ENCODE measurements around the gene TM4SF20.

The TM4SF20 gene

GRCh38 chr2:227337442-227337841 is 41.7 kb downstream of the TM4SF20 start:
- Histone ChIP-seq H3K4me2 (ENCODE audit: low read length) (no peak overlapping the region), H2AK5ac (ENCODE audit: low read length) (no peak overlapping the region), H3K14ac (ENCODE audit: low read length) (no peak overlapping the region), H2BK12ac (ENCODE audit: low read length) (no peak overlapping the region), H2BK120ac (ENCODE audit: insufficient read depth, low read length, poor library complexity) (no peak overlapping the region), H3K18ac (ENCODE audit: low read length) (no peak overlapping the region), H3K27me3 (ENCODE audit: insufficient read depth, low read length) (no peaks in the 10 kb centered on the region), H3K4ac (ENCODE audit: low read depth, low read length) (no peak overlapping the region), H2AFZ (ENCODE audit: insufficient read depth, low read length, poor library complexity) (no peak overlapping the region), H2BK5ac (ENCODE audit: low read depth, low read length, poor library complexity) (no peak overlapping the region), H3K27ac (ENCODE audit: low read depth, low read length) (no peak overlapping the region), H3K9me3 (ENCODE audit: insufficient read depth, low read depth, low read length) (no peaks in the 10 kb centered on the region), H3K79me1 (ENCODE audit: low read length) (no peaks in the 10 kb centered on the region), H4K12ac (ENCODE audit: low read depth, low read length) (no peak overlapping the region), H4K8ac (ENCODE audit: low read depth, low read length) (no peak overlapping the region), H3K23ac (ENCODE audit: low read length) (no peak overlapping the region), H3K79me2 (ENCODE audit: control insufficient read depth, insufficient read depth, low read length, poor library complexity) (no peaks in the 10 kb centered on the region), H3K36me3 (ENCODE audit: control insufficient read depth in 1 of 2, insufficient read depth in 2 of 2, low read length in 2 of 2) (peaks cover 2 to 5% of the 10 kb centered on the region in 2 experiments), H3K4me3 (ENCODE audit: low read depth, low read length) (no peak overlapping the region), H3K9ac (ENCODE audit: low read length) (no peak overlapping the region), H3K4me1 (ENCODE audit: control insufficient read depth in 1 of 2, insufficient read depth in 2 of 2, low read length in 2 of 2) (no peaks in the 10 kb centered on the region), H4K91ac (ENCODE audit: low read depth, low read length) (no peak overlapping the region)
- WGBS (ENCODE audit: extremely low coverage, insufficient coverage, insufficient read length) = no CpG with 5 or more reads among the region's 2 CpGs
- DNase-seq = no peak

- no peak overlapping the region for H2AK5ac ChIP-seq (ENCODE audit: low read length)
- H3K14ac ChIP-seq (ENCODE audit: low read length) = no peak overlapping the region
- WGBS (ENCODE audit: extremely low coverage, insufficient coverage, insufficient read length) = no CpG with 5 or more reads among the region's 1 CpG
- H3K4me2 ChIP-seq (ENCODE audit: low read length) = no peak overlapping the region
- no peak overlapping the region for H3K27ac ChIP-seq (ENCODE audit: low read depth, low read length)
- no peak overlapping the region for H2AFZ ChIP-seq (ENCODE audit: insufficient read depth, low read length, poor library complexity)
- H3K79me2 ChIP-seq (ENCODE audit: control insufficient read depth, insufficient read depth, low read length, poor library complexity) = no peaks in the 10 kb centered on the region
- no peak overlapping the region for H3K23ac ChIP-seq (ENCODE audit: low read length)
- DNase-seq = no peak
- no peak overlapping the region for H3K9ac ChIP-seq (ENCODE audit: low read length)
- H3K79me1 ChIP-seq (ENCODE audit: low read length) = no peaks in the 10 kb centered on the region
- H2BK12ac ChIP-seq (ENCODE audit: low read length) = no peak overlapping the region
- H3K27me3 ChIP-seq (ENCODE audit: insufficient read depth, low read length) = no peaks in the 10 kb centered on the region
- no peak overlapping the region for H3K4me3 ChIP-seq (ENCODE audit: low read depth, low read length)
- no peak overlapping the region for H4K91ac ChIP-seq (ENCODE audit: low read depth, low read length)
- H4K12ac ChIP-seq (ENCODE audit: low read depth, low read length) = no peak overlapping the region
- no peak overlapping the region for H2BK5ac ChIP-seq (ENCODE audit: low read depth, low read length, poor library complexity)
- peaks cover 2 to 5% of the 10 kb centered on the region in 2 experiments for H3K36me3 ChIP-seq (ENCODE audit: control insufficient read depth in 1 of 2, insufficient read depth in 2 of 2, low read length in 2 of 2)
- no peak overlapping the region for H3K4ac ChIP-seq (ENCODE audit: low read depth, low read length)
- no peak overlapping the region for H4K8ac ChIP-seq (ENCODE audit: low read depth, low read length)
- H2BK120ac ChIP-seq (ENCODE audit: insufficient read depth, low read length, poor library complexity) = no peak overlapping the region
- H3K4me1 ChIP-seq (ENCODE audit: control insufficient read depth in 1 of 2, insufficient read depth in 2 of 2, low read length in 2 of 2) = no peaks in the 10 kb centered on the region
- H3K18ac ChIP-seq (ENCODE audit: low read length) = no peak overlapping the region
- H3K9me3 ChIP-seq (ENCODE audit: insufficient read depth, low read depth, low read length) = no peaks in the 10 kb centered on the region
Observed at GRCh38 chr2:227335713-227336112, 43.4 kb downstream of the TM4SF20 start.

- Histone ChIP-seq H2AK5ac (ENCODE audit: low read length) (no peak overlapping the region), H3K79me2 (ENCODE audit: control insufficient read depth, insufficient read depth, low read length, poor library complexity) (peaks cover 8% of the 10 kb centered on the region), H2BK12ac (ENCODE audit: low read length) (no peak overlapping the region), H4K91ac (ENCODE audit: low read depth, low read length) (no peak overlapping the region), H3K9me3 (ENCODE audit: insufficient read depth, low read depth, low read length) (no peaks in the 10 kb centered on the region), H3K27ac (ENCODE audit: low read depth, low read length) (no peak overlapping the region), H3K4me3 (ENCODE audit: low read depth, low read length) (no peak overlapping the region), H3K18ac (ENCODE audit: low read length) (no peak overlapping the region), H2BK120ac (ENCODE audit: insufficient read depth, low read length, poor library complexity) (no peak overlapping the region), H3K9ac (ENCODE audit: low read length) (no peak overlapping the region), H3K36me3 (ENCODE audit: control insufficient read depth in 1 of 2, insufficient read depth in 2 of 2, low read length in 2 of 2) (no peaks in the 10 kb centered on the region), H3K79me1 (ENCODE audit: low read length) (peaks cover 6% of the 10 kb centered on the region), H3K4me2 (ENCODE audit: low read length) (no peak overlapping the region), H2AFZ (ENCODE audit: insufficient read depth, low read length, poor library complexity) (no peak overlapping the region), H3K4me1 (ENCODE audit: control insufficient read depth in 1 of 2, insufficient read depth in 2 of 2, low read length in 2 of 2) (no peaks in the 10 kb centered on the region), H2BK5ac (ENCODE audit: low read depth, low read length, poor library complexity) (no peak overlapping the region), H3K14ac (ENCODE audit: low read length) (no peak overlapping the region), H3K4ac (ENCODE audit: low read depth, low read length) (peak overlapping the region; percentile 40), H4K12ac (ENCODE audit: low read depth, low read length) (no peak overlapping the region), H4K8ac (ENCODE audit: low read depth, low read length) (no peak overlapping the region), H3K23ac (ENCODE audit: low read length) (no peak overlapping the region), H3K27me3 (ENCODE audit: insufficient read depth, low read length) (no peaks in the 10 kb centered on the region)
- no peak for DNase-seq
- no CpG with 5 or more reads among the region's 6 CpGs for whole genome bisulfite sequencing (ENCODE audit: extremely low coverage, insufficient coverage, insufficient read length)
Observed at GRCh38 chr2:227326783-227327182, 52.3 kb downstream of the TM4SF20 start.

GRCh38 chr2:227325839-227326195 is 53.3 kb downstream of the TM4SF20 start:
- WGBS (ENCODE audit: extremely low coverage, insufficient coverage, insufficient read length) = no CpG with 5 or more reads among the region's 13 CpGs

More at GRCh38 chr2:227325839-227326195, 53.3 kb downstream of the TM4SF20 start:
- Histone ChIP-seq H3K9ac (ENCODE audit: low read length) (peak overlapping the region; percentile 62), H2BK12ac (ENCODE audit: low read length) (no peak overlapping the region), H2AK5ac (ENCODE audit: low read length) (no peak overlapping the region), H4K91ac (ENCODE audit: low read depth, low read length) (peak overlapping the region; percentile 88), H3K36me3 (ENCODE audit: control insufficient read depth in 1 of 2, insufficient read depth in 2 of 2, low read length in 2 of 2) (no peaks in the 10 kb centered on the region), H3K79me2 (ENCODE audit: control insufficient read depth, insufficient read depth, low read length, poor library complexity) (peaks cover 8% of the 10 kb centered on the region), H3K9me3 (ENCODE audit: insufficient read depth, low read depth, low read length) (peaks cover under 1% of the 10 kb centered on the region), H4K12ac (ENCODE audit: low read depth, low read length) (peak overlapping the region; percentile 6), H3K79me1 (ENCODE audit: low read length) (peaks cover 6% of the 10 kb centered on the region), H2BK120ac (ENCODE audit: insufficient read depth, low read length, poor library complexity) (peak overlapping the region; percentile 88), H3K27me3 (ENCODE audit: insufficient read depth, low read length) (no peaks in the 10 kb centered on the region), H3K4ac (ENCODE audit: low read depth, low read length) (peak overlapping the region; percentile 61), H4K8ac (ENCODE audit: low read depth, low read length) (peak overlapping the region; percentile 95), H3K4me1 (ENCODE audit: control insufficient read depth in 1 of 2, insufficient read depth in 2 of 2, low read length in 2 of 2) (no peaks in the 10 kb centered on the region), H3K4me2 (ENCODE audit: low read length) (peak overlapping the region; percentile 95), H3K14ac (ENCODE audit: low read length) (peak overlapping the region; percentile 86), H3K23ac (ENCODE audit: low read length) (no peak overlapping the region), H2BK5ac (ENCODE audit: low read depth, low read length, poor library complexity) (peak overlapping the region; percentile 81), H2AFZ (ENCODE audit: insufficient read depth, low read length, poor library complexity) (peak overlapping the region; percentile 95), H3K27ac (ENCODE audit: low read depth, low read length) (peak overlapping the region; percentile 77), H3K4me3 (ENCODE audit: low read depth, low read length) (peak overlapping the region; percentile 85), H3K18ac (ENCODE audit: low read length) (no peak overlapping the region)
- DNase-seq = peak; percentile 18 to 35
